Lower leg skin (tissue), 4 donors: ENCODE results near the gene MVB12A. TPM values are rescaled to one million over a fixed set of nuclear protein-coding genes. Genes with fewer than 3 reads are reported as not detected.

Experiments
- DNase-seq, 2 donors: peaks; one replicate each; pipeline ENCODE4 v3.0.0-alpha.2; 2019; ENCODE audit warnings: low spot score in 2 of 2
- H3K4me3 ChIP-seq: fragments of 200-600 bp; sonication (generic); 2 replicates; pipeline ENCODE4 v1.5.1; 2017; ENCODE audit warnings: mild to moderate bottlenecking, low read depth; ENCODE audit not compliant: poor library complexity, severe bottlenecking
- CTCF ChIP-seq, 3 donors: fragments of 450-650 bp; IDR thresholded peaks; one replicate each; pipeline ENCODE4 v1.5.1; 2016; ENCODE audit warnings: antibody characterized with exemption in 3 of 3, mild to moderate bottlenecking in 3 of 3, moderate library complexity in 2 of 3
- POLR2A ChIP-seq, 2 donors: fragments of 450-650 bp; IDR thresholded peaks; one replicate each; pipeline ENCODE4 v1.6.1; 2016 to 2017; ENCODE audit warnings: antibody characterized with exemption in 2 of 2, mild to moderate bottlenecking in 1 of 2, moderate library complexity in 1 of 2
- WGBS, 2 donors: methylation state at CpG; one replicate each; pipeline ENCODE4 v1.1.5; 2018; 5-methylcytosine and 5-hydroxymethylcytosine counted together
- intact Hi-C: fragments of 100-400 bp; cut with DNase I; formaldehyde crosslinking; loops from one replicate; pipeline ENCODE4 v1.15.0; 2023; ENCODE audit warnings: low total_unique reads
- total RNA-seq, 4 donors: library from RNA; depleted of rRNA; stranded (reverse); fragments of >200 nt; gene quantifications; one replicate each; pipeline ENCODE4 v1.1.0, GENCODE V29; 2016

Gene MVB12A
- total RNA-seq, 4 donors from 2014 or later = 66.8 to 86.4 (median 75.6) TPM

GRCh38 chr19:17451820-17452219 is 32.0 kb downstream of the MVB12A start:
- TF ChIP-seq POLR2A (IDR thresholded peaks at IDR 0.05) = no peak
- no peak for TF ChIP-seq CTCF (IDR thresholded peaks at IDR 0.05)
- no peak overlapping the region for H3K4me3 ChIP-seq
- DNase-seq = no peak
- intact Hi-C loops = no loop called here
- WGBS, 2 donors = 82 to 89% methylated on average over 4 of the region's 4 CpGs

DNA sequence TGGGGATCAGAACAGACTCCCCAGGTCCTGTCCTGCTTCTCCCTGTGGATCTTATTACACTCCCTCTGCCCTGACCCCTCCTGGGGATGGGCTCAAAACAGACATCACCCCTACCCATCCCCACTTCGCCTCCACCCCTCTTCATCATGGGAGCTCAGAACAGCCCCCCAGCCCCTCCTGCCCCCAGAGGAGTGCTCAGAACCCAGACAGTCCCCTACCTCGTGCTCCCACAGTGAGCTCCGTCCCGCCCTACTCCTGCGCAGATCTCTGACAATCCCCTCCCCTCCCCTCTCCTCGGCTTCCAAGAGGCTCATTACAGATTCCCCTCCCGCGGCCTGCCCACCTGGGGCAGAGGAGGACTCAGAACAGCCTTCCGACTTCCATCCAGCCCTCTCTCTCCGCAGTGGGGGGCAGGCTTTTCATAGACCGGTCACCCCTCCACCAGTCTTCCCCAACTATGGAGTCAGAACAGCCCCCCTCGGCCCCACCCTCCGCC is 34.8 kb downstream of the MVB12A start:
- DNase-seq = no peak
- intact Hi-C loops = no loop called here
- WGBS, 2 donors = 7 to 9% methylated on average over 12 to 13 of the region's 13 CpGs
- TF ChIP-seq POLR2A (IDR thresholded peaks at IDR 0.05) (no peak), CTCF (IDR thresholded peaks at IDR 0.05) (no peak)
- no peak overlapping the region for H3K4me3 ChIP-seq

GRCh38 chr19:17455308-17456123 is 35.7 kb downstream of the MVB12A start:
- 21 to 22% methylated on average over 39 to 40 of the region's 58 CpGs for WGBS, 2 donors
- TF ChIP-seq POLR2A (IDR thresholded peaks at IDR 0.05) = no peak
- TF ChIP-seq CTCF (IDR thresholded peaks at IDR 0.05) = no peak
- no peak overlapping the region for H3K4me3 ChIP-seq
- intact Hi-C loops = no loop called here
- no peak for DNase-seq

DNA sequence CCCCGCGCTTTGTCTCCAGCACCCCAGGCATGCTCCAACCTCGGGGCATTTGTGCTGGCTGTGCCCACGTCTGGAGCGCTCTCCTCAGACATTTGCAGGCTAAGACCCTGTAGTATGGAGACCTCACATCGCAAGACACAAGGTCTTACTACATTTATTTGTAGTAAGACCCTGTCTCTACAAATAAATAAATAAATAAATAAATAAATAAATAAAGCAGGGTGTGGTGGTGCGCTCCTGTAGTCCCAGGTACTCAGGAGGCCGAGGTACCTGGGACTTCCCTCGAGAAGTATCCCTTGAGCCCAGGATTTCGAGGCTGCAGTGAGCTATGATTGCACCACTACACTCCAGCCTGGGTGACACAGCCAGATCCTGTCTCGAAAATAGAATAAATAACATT is 36.3 kb downstream of the MVB12A start:
- TF ChIP-seq POLR2A (IDR thresholded peaks at IDR 0.05) (no peak), CTCF (IDR thresholded peaks at IDR 0.05) (no peak)

DNA sequence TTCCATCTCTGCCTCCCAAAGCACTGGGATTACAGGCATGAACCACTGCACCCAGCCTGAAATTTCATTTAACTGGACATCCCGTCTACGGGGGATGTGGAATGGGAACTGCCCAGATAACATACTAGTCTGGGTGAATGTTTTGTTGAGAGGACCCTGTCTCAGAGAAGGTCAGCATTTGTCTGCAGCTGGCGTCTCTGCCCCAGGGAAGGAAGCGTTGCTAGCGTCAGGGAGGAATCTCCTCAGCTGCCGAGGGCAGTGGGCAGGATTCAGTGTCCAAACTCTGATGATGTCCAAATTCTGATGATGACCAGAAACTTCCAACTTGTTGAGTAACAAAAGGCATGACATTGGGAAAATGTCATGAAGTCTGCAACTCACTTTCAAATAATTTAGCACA is 37.8 kb downstream of the MVB12A start:
- intact Hi-C loops = no loop called here
- WGBS, 2 donors = 45 to 47% methylated on average over 6 of the region's 6 CpGs
- TF ChIP-seq CTCF (IDR thresholded peaks at IDR 0.05) (no peak), POLR2A (IDR thresholded peaks at IDR 0.05) (no peak)
- H3K4me3 ChIP-seq = no peak overlapping the region
- no peak for DNase-seq

More for the DNA sequence above, 36.3 kb downstream of the MVB12A start:
- no peak overlapping the region for H3K4me3 ChIP-seq
- 72 to 75% methylated on average over 11 of the region's 11 CpGs for WGBS, 2 donors
- DNase-seq = no peak
- intact Hi-C loops = no loop called here
